PC-9 (cell line): Measurements from ENCODE around the gene PCDHGA9. TPM values are rescaled to one million over a fixed set of nuclear protein-coding genes. Genes with fewer than 3 reads are reported as not detected.

Experiments
- BruUV-seq: library from RNA; stranded (reverse); fragments of 400-500 nt; replicated peaks from 2 replicates; lab custom pipeline; 2021; lab: Mats Ljungman, UMichigan
- CTCF ChIA-PET: fragments of 300-600 bp; sonication (Branson Sonifier 250); formaldehyde crosslinking; loops from one replicate; lab custom pipeline; 2022; ENCODE audit warnings: antibody characterized with exemption; lab: Charles Lee
- POLR2A ChIA-PET: fragments of 300-600 bp; sonication (Branson Sonifier 250); formaldehyde crosslinking; loops from one replicate; lab custom pipeline; 2022; ENCODE audit warnings: antibody characterized with exemption; ENCODE audit not compliant: unreplicated experiment; lab: Charles Lee
- DNase-seq, 2 experiments: peaks; one replicate each; pipeline versions ENCODE4 v3.0.0 to v3.0.0-alpha.2; 2015 to 2022; ENCODE audit warnings: mixed read lengths in 1 of 2
- H2AFZ ChIP-seq: fragments of 200-600 bp; sonication (generic); 2 replicates; pipeline ENCODE4 v1.8.1; 2017; ENCODE audit warnings: antibody characterized with exemption
- H3F3A ChIP-seq: fragments of 200-600 bp; sonication (generic); 2 replicates; pipeline ENCODE4 v1.8.1; 2017; ENCODE audit warnings: antibody characterized with exemption, mild to moderate bottlenecking, low read depth; ENCODE audit not compliant: insufficient read depth
- H3K27ac ChIP-seq: fragments of 200-600 bp; sonication (generic); 2 replicates; pipeline ENCODE4 v1.6.1; 2016; ENCODE audit warnings: mixed run types
- H3K27me3 ChIP-seq: fragments of 200-600 bp; sonication (generic); 2 replicates; pipeline ENCODE4 v1.6.1; 2016; ENCODE audit warnings: low read depth, mixed run types; ENCODE audit not compliant: insufficient read depth
- H3K36me3 ChIP-seq: fragments of 200-600 bp; sonication (generic); 2 replicates; pipeline ENCODE4 v1.6.1; 2016; ENCODE audit warnings: low read depth, mixed run types
- H3K4me1 ChIP-seq: fragments of 200-600 bp; sonication (generic); replicated peaks from 2 replicates; pipeline ENCODE4 v1.6.1; 2016; ENCODE audit warnings: mixed run types; ENCODE audit not compliant: insufficient read depth
- H3K4me2 ChIP-seq: fragments of 200-600 bp; sonication (generic); 2 replicates; pipeline ENCODE4 v1.6.1; 2017; ENCODE audit warnings: mixed run types
- H3K4me3 ChIP-seq: fragments of 200-600 bp; sonication (generic); 2 replicates; pipeline ENCODE4 v1.6.1; 2016; ENCODE audit warnings: mixed run types
- H3K79me2 ChIP-seq: fragments of 200-600 bp; sonication (generic); 2 replicates; pipeline ENCODE4 v1.6.1; 2017; ENCODE audit warnings: low read depth, mixed run types
- H3K9me2 ChIP-seq: fragments of 200-600 bp; sonication (generic); 2 replicates; pipeline ENCODE4 v1.8.1; 2017; ENCODE audit warnings: mild to moderate bottlenecking; ENCODE audit not compliant: insufficient read depth
- H3K9me3 ChIP-seq: fragments of 200-600 bp; sonication (generic); 2 replicates; pipeline ENCODE4 v1.8.1; 2016; ENCODE audit warnings: low read depth; ENCODE audit not compliant: insufficient read depth
- H4K20me1 ChIP-seq: fragments of 200-600 bp; sonication (generic); 2 replicates; pipeline ENCODE4 v1.8.1; 2017; ENCODE audit not compliant: insufficient read depth
- EZH2 ChIP-seq: fragments of 200-600 bp; sonication (generic); IDR thresholded peaks from 2 replicates; pipeline ENCODE4 v1.8.0; 2017; ENCODE audit warnings: antibody characterized with exemption, low read depth
- intact Hi-C: fragments of 100-400 bp; cut with micrococcal nuclease; formaldehyde crosslinking; loops from one replicate; pipeline ENCODE4 v1.10.0; 2022; ENCODE audit not compliant: unreplicated experiment
- total RNA-seq: library from RNA; stranded (reverse); gene quantifications from 2 replicates; pipeline ENCODE4 v1.2.3, GENCODE V29; 2021
- TF ChIP-seq, protein P1 (sequence below): fragments of 200-600 bp; sonication (generic); conservative IDR thresholded peaks from 2 replicates; pipeline ENCODE4 v1.6.1; 2017; ENCODE audit warnings: mixed run types, antibody characterized with exemption, mild to moderate bottlenecking, moderate library complexity

Gene PCDHGA9
- total RNA-seq, 1 experiment from 2014 or later = not detected

DNA sequence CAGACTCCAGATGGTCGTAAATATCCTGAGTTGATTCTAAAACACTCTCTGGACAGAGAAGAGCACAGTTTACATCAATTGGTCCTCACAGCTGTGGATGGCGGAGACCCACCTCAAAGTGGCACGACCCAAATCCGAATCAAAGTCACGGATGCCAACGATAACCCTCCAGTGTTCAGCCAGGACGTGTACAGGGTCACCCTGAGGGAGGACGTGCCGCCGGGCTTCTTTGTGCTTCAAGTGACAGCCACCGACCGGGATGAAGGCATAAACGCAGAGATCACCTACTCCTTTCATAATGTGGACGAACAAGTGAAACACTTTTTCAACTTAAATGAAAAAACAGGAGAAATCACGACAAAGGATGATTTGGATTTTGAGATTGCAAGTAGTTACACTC, 41.9 kb upstream of the PCDHGA9 start:
- H3K4me2 ChIP-seq = no peak overlapping the region
- no peaks in the 10 kb centered on the region for H3F3A ChIP-seq
- H2AFZ ChIP-seq = no peak overlapping the region
- H3K4me3 ChIP-seq = no peak overlapping the region
- H3K79me2 ChIP-seq = no peaks in the 10 kb centered on the region
- H3K27ac ChIP-seq = no peak overlapping the region
- no peaks in the 10 kb centered on the region for H3K9me2 ChIP-seq
- no peak for TF ChIP-seq EZH2
- TF ChIP-seq, protein P1, sequence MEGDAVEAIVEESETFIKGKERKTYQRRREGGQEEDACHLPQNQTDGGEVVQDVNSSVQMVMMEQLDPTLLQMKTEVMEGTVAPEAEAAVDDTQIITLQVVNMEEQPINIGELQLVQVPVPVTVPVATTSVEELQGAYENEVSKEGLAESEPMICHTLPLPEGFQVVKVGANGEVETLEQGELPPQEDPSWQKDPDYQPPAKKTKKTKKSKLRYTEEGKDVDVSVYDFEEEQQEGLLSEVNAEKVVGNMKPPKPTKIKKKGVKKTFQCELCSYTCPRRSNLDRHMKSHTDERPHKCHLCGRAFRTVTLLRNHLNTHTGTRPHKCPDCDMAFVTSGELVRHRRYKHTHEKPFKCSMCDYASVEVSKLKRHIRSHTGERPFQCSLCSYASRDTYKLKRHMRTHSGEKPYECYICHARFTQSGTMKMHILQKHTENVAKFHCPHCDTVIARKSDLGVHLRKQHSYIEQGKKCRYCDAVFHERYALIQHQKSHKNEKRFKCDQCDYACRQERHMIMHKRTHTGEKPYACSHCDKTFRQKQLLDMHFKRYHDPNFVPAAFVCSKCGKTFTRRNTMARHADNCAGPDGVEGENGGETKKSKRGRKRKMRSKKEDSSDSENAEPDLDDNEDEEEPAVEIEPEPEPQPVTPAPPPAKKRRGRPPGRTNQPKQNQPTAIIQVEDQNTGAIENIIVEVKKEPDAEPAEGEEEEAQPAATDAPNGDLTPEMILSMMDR = no peak
- H3K4me1 ChIP-seq = no peaks in the 10 kb centered on the region
- peaks cover 19% of the 10 kb centered on the region for H3K27me3 ChIP-seq
- intact Hi-C loops = no loop called here
- H4K20me1 ChIP-seq = no peaks in the 10 kb centered on the region
- H3K36me3 ChIP-seq = no peaks in the 10 kb centered on the region
- no TSS peak for BruUV-seq
- ChIA-PET CTCF (interaction anchor here (1.3 kb wide), 1 partner anchor 40 kb away, joined by 4 read pairs; the partner anchor contains the start of gene TAF7), POLR2A (no interaction called here)
- H3K9me3 ChIP-seq = peaks cover 7% of the 10 kb centered on the region; the same call in 1 of the 2 replicates
- no peak for DNase-seq

DNA sequence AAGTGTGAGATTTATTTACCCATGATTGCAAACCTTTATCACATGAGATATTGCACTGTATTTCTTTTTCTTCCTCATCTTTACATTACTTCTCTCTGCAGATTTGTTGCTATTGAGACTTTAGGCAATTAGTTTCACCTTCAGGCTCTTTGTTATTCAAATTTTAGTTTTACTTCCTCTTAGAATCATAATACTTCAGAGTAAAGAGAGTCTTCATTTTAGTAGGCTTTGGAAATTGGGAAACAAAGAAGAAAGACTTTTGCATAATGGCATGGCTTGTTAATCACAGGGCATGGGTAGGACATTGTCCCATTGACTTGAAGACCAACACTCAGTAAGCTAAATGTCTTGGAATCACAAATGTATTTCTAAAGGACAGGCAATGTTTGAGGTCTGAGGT, 39.9 kb upstream of the PCDHGA9 start:
- H3K4me1 ChIP-seq = no peaks in the 10 kb centered on the region
- H3K79me2 ChIP-seq = no peaks in the 10 kb centered on the region
- no TSS peak for BruUV-seq
- POLR2A ChIA-PET = no interaction called here
- H4K20me1 ChIP-seq = no peaks in the 10 kb centered on the region
- intact Hi-C loops = no loop called here
- TF ChIP-seq, protein P1 = no peak
- TF ChIP-seq EZH2 = no peak
- H3K4me3 ChIP-seq = no peak overlapping the region
- H3K27ac ChIP-seq = no peak overlapping the region
- H3K9me3 ChIP-seq = peaks cover 9% of the 10 kb centered on the region; the same call in 1 of the 2 replicates
- H3K36me3 ChIP-seq = no peaks in the 10 kb centered on the region
- DNase-seq = no peak
- no peaks in the 10 kb centered on the region for H3F3A ChIP-seq
- H2AFZ ChIP-seq = no peak overlapping the region
- no peaks in the 10 kb centered on the region for H3K9me2 ChIP-seq
- no peak overlapping the region for H3K4me2 ChIP-seq
- CTCF ChIA-PET = no interaction called here
- H3K27me3 ChIP-seq = peaks cover 35% of the 10 kb centered on the region

DNA sequence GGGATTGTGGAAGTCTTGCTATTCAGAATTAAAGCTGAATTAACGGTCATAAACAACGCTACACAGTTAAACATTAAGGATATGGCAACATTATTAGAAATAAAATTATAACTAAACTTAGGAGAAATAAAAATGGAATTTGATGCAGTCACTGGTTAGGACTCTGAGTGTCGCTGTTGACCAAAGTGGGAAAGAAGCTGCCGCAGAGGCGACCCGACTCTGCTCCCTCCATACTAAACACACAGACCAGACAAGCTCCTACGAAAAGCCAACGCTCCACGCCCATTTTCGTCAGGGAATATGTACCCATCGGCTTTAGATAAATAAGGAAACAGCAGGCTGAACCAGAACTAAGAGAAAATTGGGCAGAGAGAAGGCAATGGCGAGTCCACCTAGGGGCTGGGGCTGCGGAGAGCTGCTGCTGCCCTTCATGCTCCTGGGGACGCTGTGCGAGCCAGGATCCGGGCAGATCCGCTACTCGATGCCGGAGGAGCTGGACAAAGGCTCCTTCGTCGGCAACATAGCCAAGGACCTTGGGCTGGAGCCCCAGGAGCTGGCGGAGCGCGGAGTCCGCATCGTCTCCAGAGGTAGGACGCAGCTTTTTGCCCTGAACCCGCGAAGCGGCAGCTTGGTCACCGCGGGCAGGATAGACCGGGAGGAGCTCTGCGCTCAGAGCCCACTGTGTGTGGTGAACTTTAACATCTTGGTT, 38.5 kb upstream of the PCDHGA9 start, which contains the start of gene PCDHGA5:
Gene PCDHGA5, plus strand, starts transcription at position 211 of the 709 bp plus-strand sequence. Its CDS starts 169 bp downstream, at position 380.
- H3K4me3 ChIP-seq = no peak within 1 kb of the TSS
- no peaks in the 10 kb centered on the region for H3K9me2 ChIP-seq
- peaks cover 12% of the 10 kb centered on the region; the same call in 1 of the 2 replicates for H3K9me3 ChIP-seq
- POLR2A ChIA-PET = no interaction called here
- no peak within 1 kb of the TSS for H2AFZ ChIP-seq
- peaks cover 36% of the 10 kb centered on the region for H3K27me3 ChIP-seq
- TF ChIP-seq, protein P1 = no peak
- H3K79me2 ChIP-seq = no peaks in the 10 kb centered on the region
- intact Hi-C loops = no loop called here
- no peaks in the 10 kb centered on the region for H4K20me1 ChIP-seq
- DNase-seq = no peak
- H3K36me3 ChIP-seq = no peaks in the 10 kb centered on the region
- no peaks in the 10 kb centered on the region for H3F3A ChIP-seq
- no peak within 1 kb of the TSS for H3K4me2 ChIP-seq
- CTCF ChIA-PET = no interaction called here
- H3K27ac ChIP-seq = no peak within 1 kb of the TSS
- no TSS peak for BruUV-seq
- H3K4me1 ChIP-seq = no peaks in the 10 kb centered on the region
